ENCODE data around the gene ST6GALNAC5. TPM values are rescaled to one million over a fixed set of nuclear protein-coding genes. Genes with fewer than 3 reads are reported as not detected.
"Not testable (repeated sequence)": the region's sequence is repeated elsewhere in the genome, so short reads cannot be mapped to it uniquely, and the experiment has no call there.

The ST6GALNAC5 gene
- total RNA-seq, 2 donors from 2014 or later: not detected

DNA sequence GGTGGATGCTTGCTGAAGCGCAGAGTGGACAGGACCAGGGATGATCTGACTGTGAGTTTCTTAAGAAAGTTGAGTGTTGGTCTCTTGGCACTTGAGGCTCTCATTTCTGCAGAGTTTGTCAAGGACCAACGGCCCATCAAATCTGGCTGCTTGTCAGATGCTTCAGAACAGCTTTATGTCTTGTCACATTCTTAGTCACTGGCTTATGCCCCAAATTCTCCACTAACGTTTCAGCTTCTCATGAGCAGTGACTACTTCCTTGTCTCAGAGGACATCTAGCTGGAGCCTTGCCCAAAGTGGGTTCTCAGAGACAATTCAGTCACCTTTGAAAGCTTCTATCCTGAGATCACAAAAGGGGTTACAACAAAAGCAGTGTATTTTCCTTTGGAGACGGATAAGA, 92.3 kb downstream of the ST6GALNAC5 start:
- H3K27ac Mint-ChIP-seq: no peak overlapping the region
- ATAC-seq (replicated peaks): no peak
- no peaks in the 10 kb centered on the region for H3K9me3 Mint-ChIP-seq
- H3K4me3 Mint-ChIP-seq: no peak overlapping the region
- no peaks in the 10 kb centered on the region for H3K36me3 Mint-ChIP-seq (ENCODE audit: low read depth)
- H3K4me1 Mint-ChIP-seq: no peaks in the 10 kb centered on the region
- H3K27me3 Mint-ChIP-seq: no peaks in the 10 kb centered on the region

GRCh38 chr1:76961181-76961819, 94.0 kb downstream of the ST6GALNAC5 start:
- Mint-ChIP-seq H3K9me3 (no peaks in the 10 kb centered on the region), H3K27ac (no peak overlapping the region), H3K4me1 (no peaks in the 10 kb centered on the region), H3K36me3 (ENCODE audit: low read depth) (no peaks in the 10 kb centered on the region), H3K4me3 (no peak overlapping the region), H3K27me3 (no peaks in the 10 kb centered on the region)
- ATAC-seq (replicated peaks): no peak

DNA sequence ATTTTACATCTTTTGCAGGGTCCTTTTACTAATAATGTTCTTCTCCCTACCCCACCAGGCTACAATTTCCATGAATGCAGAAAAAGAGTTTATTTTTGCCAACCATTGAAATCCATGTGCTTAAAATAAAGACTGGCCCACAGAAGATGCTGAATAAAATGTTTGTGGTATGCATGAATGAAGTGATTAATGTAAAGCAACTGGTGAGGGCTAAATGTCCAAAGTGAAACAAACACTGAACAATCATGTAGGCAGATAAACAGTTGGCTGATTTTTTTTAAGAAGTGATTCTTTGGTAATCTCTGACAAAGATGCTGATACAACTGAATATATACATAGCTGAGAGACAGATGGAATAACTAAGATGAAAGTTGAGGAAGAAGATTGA, 94.5 kb downstream of the ST6GALNAC5 start:
- H3K27ac Mint-ChIP-seq: no peak overlapping the region
- H3K9me3 Mint-ChIP-seq: no peaks in the 10 kb centered on the region
- no peaks in the 10 kb centered on the region for H3K36me3 Mint-ChIP-seq (ENCODE audit: low read depth)
- H3K4me3 Mint-ChIP-seq: no peak overlapping the region
- no peaks in the 10 kb centered on the region for H3K27me3 Mint-ChIP-seq
- no peaks in the 10 kb centered on the region for H3K4me1 Mint-ChIP-seq
- no peak for ATAC-seq (replicated peaks)

GRCh38 chr1:76981267-76981666, 114.0 kb downstream of the ST6GALNAC5 start:
- H3K36me3 Mint-ChIP-seq (ENCODE audit: low read depth); ATAC-seq (replicated peaks); H3K4me3 Mint-ChIP-seq; H3K4me1 Mint-ChIP-seq; H3K27ac Mint-ChIP-seq: not testable (repeated sequence)
- Mint-ChIP-seq H3K9me3 (peaks cover 17% of the 10 kb centered on the region), H3K27me3 (peaks cover 16% of the 10 kb centered on the region)

- H3K9me3 Mint-ChIP-seq: no peaks in the 10 kb centered on the region
- no peak overlapping the region for H3K4me3 Mint-ChIP-seq
- no peak for ATAC-seq (replicated peaks)
- no peak overlapping the region for H3K27ac Mint-ChIP-seq
- H3K4me1 Mint-ChIP-seq: no peaks in the 10 kb centered on the region
- peaks cover 8% of the 10 kb centered on the region for H3K27me3 Mint-ChIP-seq
- H3K36me3 Mint-ChIP-seq (ENCODE audit: low read depth): no peaks in the 10 kb centered on the region
These were observed 122.7 kb downstream of the ST6GALNAC5 start for GRCh38 chr1:76989976-76990375.

- H3K36me3 Mint-ChIP-seq (ENCODE audit: low read depth): no peaks in the 10 kb centered on the region
- no peaks in the 10 kb centered on the region for H3K4me1 Mint-ChIP-seq
- H3K4me3 Mint-ChIP-seq: no peak overlapping the region
- H3K27me3 Mint-ChIP-seq: peaks cover 12% of the 10 kb centered on the region
- no peaks in the 10 kb centered on the region for H3K9me3 Mint-ChIP-seq
- ATAC-seq (replicated peaks): no peak
- H3K27ac Mint-ChIP-seq: no peak overlapping the region
These were observed 125.8 kb downstream of the ST6GALNAC5 start for GRCh38 chr1:76993036-76993435.

DNA sequence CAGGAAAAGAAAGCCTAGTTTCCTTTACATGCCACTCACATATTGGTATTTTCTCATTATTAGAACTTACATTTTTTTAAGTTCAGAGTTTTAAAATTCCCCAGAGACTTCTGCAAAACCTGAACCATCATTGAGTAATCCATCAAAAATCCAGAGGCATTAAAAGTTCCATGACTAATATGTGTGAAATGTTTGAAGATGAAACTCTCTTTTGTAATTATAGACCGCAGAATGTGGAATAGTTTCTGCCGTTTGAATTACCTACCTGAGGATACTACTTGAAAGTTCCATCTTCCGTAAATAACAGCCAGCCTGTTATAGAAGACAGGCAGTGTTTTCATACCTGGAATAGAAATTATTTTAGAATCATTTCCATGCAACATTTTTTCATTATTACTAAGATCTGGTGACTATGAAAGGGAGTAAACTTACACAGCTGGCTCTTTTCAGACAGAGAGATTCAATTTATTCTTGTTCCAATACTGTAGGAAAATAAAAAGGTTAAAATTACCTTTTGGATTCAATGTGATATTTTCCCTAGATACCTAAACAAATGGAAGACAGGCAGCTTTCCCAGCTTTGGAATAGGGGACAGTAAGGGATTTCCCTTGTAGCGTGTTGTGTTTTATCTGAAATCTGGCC, 131.4 kb downstream of the ST6GALNAC5 start:
- no peak overlapping the region for H3K4me3 Mint-ChIP-seq
- ATAC-seq (replicated peaks): no peak
- no peak overlapping the region for H3K27ac Mint-ChIP-seq
- no peaks in the 10 kb centered on the region for H3K36me3 Mint-ChIP-seq (ENCODE audit: low read depth)
- H3K27me3 Mint-ChIP-seq: peaks cover 4% of the 10 kb centered on the region
- no peaks in the 10 kb centered on the region for H3K9me3 Mint-ChIP-seq
- no peaks in the 10 kb centered on the region for H3K4me1 Mint-ChIP-seq

GRCh38 chr1:77007675-77008074, 140.4 kb downstream of the ST6GALNAC5 start:
- peaks cover 7% of the 10 kb centered on the region for H3K27me3 Mint-ChIP-seq
- H3K4me3 Mint-ChIP-seq: no peak overlapping the region
- no peaks in the 10 kb centered on the region for H3K9me3 Mint-ChIP-seq
- no peaks in the 10 kb centered on the region for H3K36me3 Mint-ChIP-seq (ENCODE audit: low read depth)
- H3K4me1 Mint-ChIP-seq: no peaks in the 10 kb centered on the region
- no peak overlapping the region for H3K27ac Mint-ChIP-seq
- ATAC-seq (replicated peaks): no peak

DNA sequence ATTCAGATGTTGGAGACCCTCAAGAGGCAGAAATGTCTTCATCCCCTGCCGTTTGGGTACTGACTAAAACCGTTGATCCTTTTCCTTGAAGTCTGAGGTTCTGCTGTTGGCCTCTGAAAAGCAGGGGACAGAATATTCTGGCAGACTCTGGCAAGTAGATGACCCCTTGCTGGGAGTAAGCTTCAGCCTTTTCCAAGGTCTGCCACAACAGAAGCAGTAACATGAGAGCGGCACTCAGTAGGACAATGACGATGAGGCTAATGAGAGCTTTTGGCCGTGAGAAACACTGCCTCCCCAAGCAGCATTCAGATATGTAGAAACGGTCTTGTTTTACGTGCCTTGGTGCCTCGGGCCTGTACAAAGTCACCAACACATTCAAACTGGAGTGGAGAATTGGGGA, 143.7 kb downstream of the ST6GALNAC5 start:
- no peak for ATAC-seq (replicated peaks)
- no peaks in the 10 kb centered on the region for H3K36me3 Mint-ChIP-seq (ENCODE audit: low read depth)
- peaks cover 8% of the 10 kb centered on the region for H3K27me3 Mint-ChIP-seq
- H3K4me3 Mint-ChIP-seq: no peak overlapping the region
- H3K4me1 Mint-ChIP-seq: no peaks in the 10 kb centered on the region
- no peak overlapping the region for H3K27ac Mint-ChIP-seq
- H3K9me3 Mint-ChIP-seq: no peaks in the 10 kb centered on the region

DNA sequence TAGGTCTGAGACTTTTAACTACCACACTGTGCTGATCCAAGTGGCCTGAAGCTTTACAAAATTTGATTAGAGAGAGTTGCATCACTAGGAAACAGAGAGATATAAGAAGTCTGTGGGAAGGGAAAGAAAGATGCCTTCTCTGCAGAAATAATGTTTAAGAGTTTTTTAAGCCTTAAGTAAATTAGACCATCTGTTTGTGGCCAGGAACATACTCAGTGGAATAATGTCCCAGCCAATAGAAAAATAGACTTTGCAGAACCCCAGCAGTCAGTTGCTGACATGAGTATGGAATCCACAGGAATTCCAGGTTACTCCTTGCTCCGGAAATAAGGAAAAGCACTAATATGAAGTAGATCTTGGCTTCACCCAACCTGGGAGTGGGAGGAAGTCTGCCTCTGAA, 144.8 kb downstream of the ST6GALNAC5 start:
- Mint-ChIP-seq H3K9me3 (no peaks in the 10 kb centered on the region), H3K4me3 (no peak overlapping the region), H3K27ac (no peak overlapping the region)

DNA sequence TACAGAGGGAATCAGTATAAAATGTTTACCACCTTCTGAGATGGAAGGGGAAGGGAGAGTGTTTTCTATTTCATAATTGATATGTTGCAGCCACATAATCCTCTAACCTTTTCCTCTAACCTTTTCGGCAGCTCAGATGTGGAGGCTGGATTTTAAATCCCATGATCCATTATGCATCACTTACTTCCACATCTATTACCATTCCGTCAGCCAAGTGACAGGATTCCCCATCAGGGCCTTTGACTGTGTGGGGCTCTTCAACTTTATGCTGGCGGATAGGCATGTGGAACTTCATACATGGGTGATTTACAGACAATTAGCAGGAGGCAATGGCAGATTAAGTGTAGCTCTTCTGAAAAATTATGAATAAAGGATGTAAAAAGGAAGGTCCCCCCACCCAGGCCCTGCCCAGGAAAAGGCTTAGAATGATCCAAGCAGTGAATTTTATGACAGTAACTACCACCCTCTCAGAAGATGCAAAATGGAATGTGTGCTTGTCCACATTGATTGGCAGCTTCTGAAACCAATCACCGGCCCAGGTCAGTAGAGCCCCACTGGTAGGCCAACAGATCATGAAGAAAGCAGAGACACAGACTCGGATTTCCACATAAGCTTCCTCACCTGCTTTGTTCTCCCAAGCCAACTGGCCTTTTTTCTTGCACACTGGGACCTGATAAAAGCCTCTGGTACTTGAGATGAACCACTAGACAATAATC, 147.0 kb downstream of the ST6GALNAC5 start:
- H3K4me1 Mint-ChIP-seq: no peaks in the 10 kb centered on the region
- H3K27me3 Mint-ChIP-seq: peaks cover 11% of the 10 kb centered on the region
- H3K36me3 Mint-ChIP-seq (ENCODE audit: low read depth): no peaks in the 10 kb centered on the region
- no peaks in the 10 kb centered on the region for H3K9me3 Mint-ChIP-seq
- H3K27ac Mint-ChIP-seq: no peak overlapping the region
- no peak for ATAC-seq (replicated peaks)
- H3K4me3 Mint-ChIP-seq: no peak overlapping the region

More for the DNA sequence above, 144.8 kb downstream of the ST6GALNAC5 start:
- Mint-ChIP-seq H3K4me1 (no peaks in the 10 kb centered on the region), H3K36me3 (ENCODE audit: low read depth) (no peaks in the 10 kb centered on the region), H3K27me3 (peaks cover 13% of the 10 kb centered on the region)
- no peak for ATAC-seq (replicated peaks)

DNA sequence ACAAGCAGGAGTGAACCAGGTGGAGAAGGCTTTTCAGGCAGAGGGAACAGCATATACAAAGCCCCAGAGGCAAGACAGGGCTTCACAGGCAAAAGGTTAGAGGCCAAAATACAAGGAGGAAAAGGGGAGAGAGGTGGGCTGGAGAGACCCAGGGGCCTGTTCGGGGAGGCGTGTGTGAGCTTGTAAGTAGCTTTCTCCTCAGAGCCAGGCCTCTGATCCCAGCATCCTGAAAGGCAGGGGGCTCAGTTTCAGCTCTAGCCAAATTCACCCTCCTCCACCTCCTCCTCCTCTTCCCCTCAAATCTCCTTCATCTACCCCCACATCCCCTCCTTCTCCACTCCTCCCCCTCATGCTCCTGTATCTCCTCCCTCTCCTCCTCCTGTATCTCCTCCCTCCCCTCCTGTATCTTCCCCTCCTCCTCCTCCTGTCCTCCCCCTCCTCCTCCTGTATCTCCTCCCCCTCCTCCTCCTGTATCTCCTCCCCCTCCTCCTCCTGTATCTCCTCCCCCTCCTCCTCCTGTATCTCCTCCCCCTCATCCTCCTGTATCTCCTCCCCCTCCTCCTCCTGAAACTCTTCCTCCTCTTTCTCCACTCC, 148.6 kb downstream of the ST6GALNAC5 start:
- ATAC-seq (replicated peaks): no peak
- Mint-ChIP-seq H3K9me3 (no peaks in the 10 kb centered on the region), H3K27ac (no peak overlapping the region), H3K36me3 (ENCODE audit: low read depth) (no peaks in the 10 kb centered on the region), H3K4me3 (no peak overlapping the region), H3K4me1 (no peaks in the 10 kb centered on the region), H3K27me3 (peaks cover 14% of the 10 kb centered on the region)

- Mint-ChIP-seq H3K27ac (no peak overlapping the region), H3K4me3 (no peak overlapping the region), H3K36me3 (ENCODE audit: low read depth) (no peaks in the 10 kb centered on the region), H3K9me3 (no peaks in the 10 kb centered on the region), H3K27me3 (peaks cover 14% of the 10 kb centered on the region), H3K4me1 (no peaks in the 10 kb centered on the region)
- no peak for ATAC-seq (replicated peaks)
These were observed 149.2 kb downstream of the ST6GALNAC5 start for GRCh38 chr1:77016386-77016985.

GRCh38 chr1:77018311-77018710, 151.0 kb downstream of the ST6GALNAC5 start:
- Mint-ChIP-seq H3K27me3 (peaks cover 13% of the 10 kb centered on the region), H3K4me1 (no peaks in the 10 kb centered on the region), H3K36me3 (ENCODE audit: low read depth) (no peaks in the 10 kb centered on the region), H3K4me3 (no peak overlapping the region), H3K27ac (no peak overlapping the region), H3K9me3 (no peaks in the 10 kb centered on the region)
- ATAC-seq (replicated peaks): no peak

Measured in activated T-helper 17 cell treated with anti-CD3 and anti-CD28 coated beads, Interleukin-2, amount 50 U/mL, for 72 hours (primary cell).